Neuronal stem cell (in vitro differentiated cells): ENCODE measurements around the gene FHIP1A.
"Not testable (repeated sequence)": the region's sequence is repeated elsewhere in the genome, so short reads cannot be mapped to it uniquely, and the experiment has no call there.

Experiments
- DNase-seq: peaks from one replicate; pipeline ENCODE4 v3.0.0-alpha.2; 2013; ENCODE audit warnings: low spot score
- H2AFZ ChIP-seq: one replicate; pipeline ENCODE4 v1.6.1; 2013; ENCODE audit warnings: mild to moderate bottlenecking, low read length, inconsistent platforms
- H2AK5ac ChIP-seq: 2 replicates; pipeline ENCODE4 v1.6.1; 2013; ENCODE audit warnings: low read depth, mild to moderate bottlenecking, inconsistent platforms, low read length, moderate library complexity, mixed read lengths
- H2BK120ac ChIP-seq: 2 replicates; pipeline ENCODE4 v1.6.1; 2013; ENCODE audit warnings: low read depth, mild to moderate bottlenecking, inconsistent platforms, low read length, moderate library complexity, mixed read lengths
- H2BK12ac ChIP-seq: one replicate; pipeline ENCODE4 v1.6.1; 2013; ENCODE audit warnings: low read length, inconsistent platforms
- H2BK15ac ChIP-seq: 2 replicates; pipeline ENCODE4 v1.6.1; 2013; ENCODE audit warnings: mild to moderate bottlenecking, low read length, inconsistent platforms, mixed read lengths
- H2BK5ac ChIP-seq: one replicate; pipeline ENCODE4 v1.6.1; 2013; ENCODE audit warnings: inconsistent platforms, mild to moderate bottlenecking, low read length, moderate library complexity
- H3K14ac ChIP-seq: one replicate; pipeline ENCODE4 v1.6.1; 2013; ENCODE audit warnings: low read length, inconsistent platforms
- H3K18ac ChIP-seq: 2 replicates; pipeline ENCODE4 v1.6.1; 2013; ENCODE audit warnings: low read length, inconsistent platforms
- H3K23ac ChIP-seq: 2 replicates; pipeline ENCODE4 v1.6.1; 2013; ENCODE audit warnings: low read depth, mild to moderate bottlenecking, mixed read lengths, low read length, inconsistent platforms; ENCODE audit not compliant: poor library complexity
- H3K27ac ChIP-seq: replicated peaks from 3 replicates; pipeline ENCODE4 v1.5.1; 2013; ENCODE audit warnings: low read length, inconsistent platforms
- H3K27me3 ChIP-seq, 3 experiments: 2 replicates each; pipeline ENCODE4 v1.6.1; 2013; ENCODE audit warnings: low read length in 3 of 3, mild to moderate bottlenecking in 2 of 3, inconsistent platforms in 1 of 3, low read depth in 1 of 3, mixed read lengths in 1 of 3, moderate library complexity in 1 of 3; ENCODE audit not compliant: control insufficient read depth in 3 of 3, insufficient read depth in 3 of 3
- H3K36me3 ChIP-seq, 2 donors: replicated peaks in 1 of 2; 2 replicates each; pipeline ENCODE4 v1.6.1; 2013; ENCODE audit warnings: low read length in 2 of 2; ENCODE audit not compliant: control insufficient read depth in 2 of 2, insufficient read depth in 2 of 2
- H3K4ac ChIP-seq: 2 replicates; pipeline ENCODE4 v1.6.1; 2013; ENCODE audit warnings: inconsistent platforms, mild to moderate bottlenecking, low read length, moderate library complexity
- H3K4me1 ChIP-seq, 2 donors: 1 replicate in 1 of 2; 2 replicates in 1 of 2; pipeline ENCODE4 v1.6.1; 2013; ENCODE audit warnings: low read length in 2 of 2, low read depth in 1 of 2; ENCODE audit not compliant: control insufficient read depth in 2 of 2, insufficient read depth in 1 of 2
- H3K4me2 ChIP-seq: one replicate; pipeline ENCODE4 v1.6.1; 2013; ENCODE audit warnings: mild to moderate bottlenecking, low read length, inconsistent platforms; ENCODE audit not compliant: insufficient read depth, poor library complexity, severe bottlenecking
- H3K4me3 ChIP-seq, 2 donors: 2 replicates each; pipeline ENCODE4 v1.5.1; 2013; ENCODE audit warnings: low read length in 2 of 2, mild to moderate bottlenecking in 2 of 2, inconsistent platforms in 1 of 2, moderate library complexity in 1 of 2
- H3K79me1 ChIP-seq: one replicate; pipeline ENCODE4 v1.6.1; 2013; ENCODE audit warnings: low read depth, mild to moderate bottlenecking, inconsistent platforms, low read length, moderate library complexity
- H3K9ac ChIP-seq: one replicate; pipeline ENCODE4 v1.6.1; 2013; ENCODE audit warnings: mild to moderate bottlenecking, low read depth, low read length, inconsistent platforms; ENCODE audit not compliant: poor library complexity
- H3K9me3 ChIP-seq, 2 donors: replicated peaks in 1 of 2; 2 replicates each; pipeline versions ENCODE3 to v1.6.1; 2013; ENCODE audit warnings: low read length in 2 of 2, mild to moderate bottlenecking in 2 of 2, inconsistent platforms in 1 of 2, low read depth in 1 of 2, mixed read lengths in 1 of 2, moderate library complexity in 1 of 2; ENCODE audit not compliant: control insufficient read depth in 2 of 2, insufficient read depth in 1 of 2
- H4K8ac ChIP-seq: one replicate; pipeline ENCODE4 v1.6.1; 2013; ENCODE audit warnings: low read depth, mild to moderate bottlenecking, inconsistent platforms, low read length, moderate library complexity
- H4K91ac ChIP-seq: one replicate; pipeline ENCODE4 v1.6.1; 2013; ENCODE audit warnings: low read length, low read depth, mild to moderate bottlenecking, inconsistent platforms; ENCODE audit not compliant: poor library complexity
- WGBS, 2 donors: extraction: QIAGEN DNeasy Blood & Tissue Kit; methylation state at CpG; one replicate each; pipeline ENCODE4 v1.1.7; 2013; ENCODE audit warnings: missing lambda C conversion rate in 2 of 2, mixed read lengths in 1 of 2; ENCODE audit not compliant: insufficient read length in 2 of 2, insufficient replicate concordance in 1 of 2; ENCODE audit errors: extremely low coverage in 2 of 2; 5-methylcytosine and 5-hydroxymethylcytosine counted together

The FHIP1A gene

GRCh38 chr4:151403656-151404055 is 5.3 kb upstream of the FHIP1A start:
- H3K18ac ChIP-seq = no peak overlapping the region
- H3K4me2 ChIP-seq = no peak overlapping the region
- H2AFZ ChIP-seq = no peak overlapping the region
- H4K8ac ChIP-seq = no peak overlapping the region
- H3K36me3 ChIP-seq = no peaks in the 10 kb centered on the region
- H3K9me3 ChIP-seq = no peaks in the 10 kb centered on the region
- no peak overlapping the region for H2BK120ac ChIP-seq
- no CpG with 5 or more reads among the region's 1 CpG for WGBS, 2 donors
- no peak overlapping the region for H2BK5ac ChIP-seq
- peaks cover 0 to 5% of the 10 kb centered on the region in 2 donors for H3K4me1 ChIP-seq
- H3K4ac ChIP-seq = no peak overlapping the region
- no peak overlapping the region for H3K9ac ChIP-seq
- H3K79me1 ChIP-seq = no peaks in the 10 kb centered on the region
- H4K91ac ChIP-seq = no peak overlapping the region
- no peak overlapping the region for H2BK12ac ChIP-seq
- no peak overlapping the region for H3K23ac ChIP-seq
- no peak overlapping the region for H2AK5ac ChIP-seq
- H3K14ac ChIP-seq = no peak overlapping the region
- no peak overlapping the region for H3K4me3 ChIP-seq
- peaks cover 0 to 32% (median 19%) of the 10 kb centered on the region in 3 experiments for H3K27me3 ChIP-seq
- no peak overlapping the region for H2BK15ac ChIP-seq
- H3K27ac ChIP-seq = no peak overlapping the region
- DNase-seq = no peak

- H3K14ac ChIP-seq, H3K4ac ChIP-seq, H3K4me3 ChIP-seq, H2AK5ac ChIP-seq, H3K9ac ChIP-seq, H3K18ac ChIP-seq, H3K36me3 ChIP-seq, H4K8ac ChIP-seq, H2BK15ac ChIP-seq, H2BK5ac ChIP-seq, DNase-seq, H3K23ac ChIP-seq, H3K4me2 ChIP-seq, H2BK12ac ChIP-seq, H2AFZ ChIP-seq, H3K27ac ChIP-seq, H3K9me3 ChIP-seq, H4K91ac ChIP-seq, H3K79me1 ChIP-seq, H2BK120ac ChIP-seq, H3K4me1 ChIP-seq: not testable (repeated sequence)
- H3K27me3 ChIP-seq = peaks cover 0 to 41% (median 22%) of the 10 kb centered on the region in 3 experiments
- whole genome bisulfite sequencing, 2 donors = no CpG with 5 or more reads among the region's 7 CpGs
Observed at GRCh38 chr4:151404802-151405201, 4.2 kb upstream of the FHIP1A start.

- Histone ChIP-seq H3K18ac (no peak overlapping the region), H2BK5ac (no peak overlapping the region), H3K4ac (no peak overlapping the region), H3K36me3 (no peaks in the 10 kb centered on the region), H3K23ac (no peak overlapping the region), H2BK15ac (no peak overlapping the region), H2BK12ac (no peak overlapping the region), H3K9me3 (no peaks in the 10 kb centered on the region), H3K27me3 (peaks cover 0 to 59% (median 27%) of the 10 kb centered on the region in 3 experiments), H3K14ac (no peak overlapping the region), H3K4me1 (peaks cover 2 to 11% of the 10 kb centered on the region in 2 donors), H3K79me1 (no peaks in the 10 kb centered on the region), H2AK5ac (no peak overlapping the region), H3K27ac (no peak overlapping the region), H2BK120ac (no peak overlapping the region), H4K91ac (no peak overlapping the region), H3K9ac (no peak overlapping the region), H3K4me2 (no peak overlapping the region), H4K8ac (no peak overlapping the region), H2AFZ (no peak overlapping the region), H3K4me3 (no peak overlapping the region)
- no peak for DNase-seq
- WGBS, 2 donors = no CpG with 5 or more reads among the region's 4 CpGs
Observed at GRCh38 chr4:151407018-151407417, 2.0 kb upstream of the FHIP1A start.

- Histone ChIP-seq H2BK12ac (no peak overlapping the region), H2BK15ac (no peak overlapping the region), H3K36me3 (no peaks in the 10 kb centered on the region), H4K8ac (no peak overlapping the region), H3K23ac (no peak overlapping the region), H2AFZ (peak overlapping the region; percentile 86), H3K4me2 (peak overlapping the region; percentile 89), H3K27ac (no peak overlapping the region), H3K9ac (no peak overlapping the region), H3K4me1 (peaks cover 2 to 11% of the 10 kb centered on the region in 2 donors), H4K91ac (no peak overlapping the region), H2BK120ac (no peak overlapping the region), H3K9me3 (no peaks in the 10 kb centered on the region), H3K79me1 (no peaks in the 10 kb centered on the region), H3K14ac (no peak overlapping the region), H2BK5ac (no peak overlapping the region), H3K4ac (no peak overlapping the region), H3K27me3 (peaks cover 0 to 57% (median 27%) of the 10 kb centered on the region in 3 experiments), H3K4me3 (peak overlapping the region in 1 of 2 donors; percentile 74), H2AK5ac (no peak overlapping the region), H3K18ac (no peak overlapping the region)
- no CpG with 5 or more reads among the region's 29 CpGs for WGBS, 2 donors
- no peak for DNase-seq
Observed at GRCh38 chr4:151407466-151408379, 1.3 kb upstream of the FHIP1A start.
